Urinary bladder (tissue), 4 donors: ENCODE measurements around the gene ZNG1C. TPM values are rescaled to one million over a fixed set of nuclear protein-coding genes. Genes with fewer than 3 reads are reported as not detected.
"Not testable (repeated sequence)": the region's sequence is repeated elsewhere in the genome, so short reads cannot be mapped to it uniquely, and the experiment has no call there.

Source experiments
- DNase-seq: peaks from one replicate; pipeline ENCODE4 v3.0.0-alpha.2; 2015; ENCODE audit errors: extremely low spot score
- H3K27ac ChIP-seq: one replicate; pipeline ENCODE4 v1.5.1; 2013; ENCODE audit warnings: low read depth, mild to moderate bottlenecking, moderate library complexity
- H3K36me3 ChIP-seq: one replicate; pipeline ENCODE4 v1.6.1; 2013; ENCODE audit warnings: mild to moderate bottlenecking, moderate library complexity; ENCODE audit not compliant: insufficient read depth
- H3K4me1 ChIP-seq: one replicate; pipeline ENCODE4 v1.6.1; 2013; ENCODE audit warnings: mild to moderate bottlenecking, moderate library complexity; ENCODE audit not compliant: insufficient read depth
- H3K4me3 ChIP-seq: one replicate; pipeline ENCODE4 v1.5.1; 2013; ENCODE audit warnings: low read depth, low read length
- WGBS: extraction: QIAGEN DNeasy Blood & Tissue Kit; methylation state at CpG from one replicate; pipeline ENCODE4 v1.1.7; 2013; 5-methylcytosine and 5-hydroxymethylcytosine counted together
- polyA plus RNA-seq: library from polyadenylated mRNA; stranded (reverse); fragments of 200-250 nt; gene quantifications from one replicate; pipeline ENCODE4 v1.2.3, GENCODE V29; 2013
- total RNA-seq: library from RNA; depleted of rRNA; stranded (reverse); fragments of >200 nt; gene quantifications from one replicate; pipeline ENCODE4 v1.2.3, GENCODE V29; 2014
- donor health status: healthy with polysubstance abuse.
- donor health status: healthy.

ZNG1C gene
- total RNA-seq = 44.4 TPM
- polyA plus RNA-seq = 10.7 TPM

GRCh38 chr9:68241683-68242082, at the start of gene ZNG1C:
Gene ZNG1C, plus strand, starts transcription at chr9:68241983. Its CDS starts 49 bp downstream, at chr9:68242032.
- not testable (repeated sequence) for DNase-seq, H3K4me3 ChIP-seq, H3K27ac ChIP-seq, H3K36me3 ChIP-seq, H3K4me1 ChIP-seq
- no CpG with 5 or more reads among the region's 32 CpGs for WGBS

GRCh38 chr9:68242437-68242836, 654 bp downstream of the ZNG1C start:
- WGBS = no CpG with 5 or more reads among the region's 11 CpGs

DNA sequence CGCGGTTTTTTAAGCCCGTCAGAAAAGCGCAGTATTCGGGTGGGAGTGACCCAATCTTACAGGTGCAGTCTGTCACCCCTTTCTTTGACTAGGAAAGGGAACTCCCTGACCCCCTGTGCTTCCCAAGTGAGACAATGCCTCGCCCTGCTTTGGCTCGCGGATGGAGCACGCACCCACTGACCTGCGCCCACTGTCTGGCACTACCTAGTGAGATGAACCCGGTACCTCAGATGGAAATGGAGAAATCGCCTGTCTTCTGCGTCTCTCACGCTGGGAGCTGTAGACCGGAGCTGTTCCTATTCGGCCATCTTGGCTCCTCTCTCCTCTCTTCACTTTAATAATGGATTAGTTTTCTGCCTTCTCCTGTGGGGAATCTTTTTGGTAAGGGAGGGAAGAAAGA, 39.3 kb downstream of the ZNG1C start:
- WGBS = 94% methylated on average over 10 of the region's 16 CpGs
- not testable (repeated sequence) for H3K4me1 ChIP-seq, H3K36me3 ChIP-seq, H3K27ac ChIP-seq, H3K4me3 ChIP-seq, DNase-seq

More at GRCh38 chr9:68242437-68242836, 654 bp downstream of the ZNG1C start:
- H3K4me1 ChIP-seq, DNase-seq, H3K36me3 ChIP-seq, H3K4me3 ChIP-seq, H3K27ac ChIP-seq: not testable (repeated sequence)

DNA sequence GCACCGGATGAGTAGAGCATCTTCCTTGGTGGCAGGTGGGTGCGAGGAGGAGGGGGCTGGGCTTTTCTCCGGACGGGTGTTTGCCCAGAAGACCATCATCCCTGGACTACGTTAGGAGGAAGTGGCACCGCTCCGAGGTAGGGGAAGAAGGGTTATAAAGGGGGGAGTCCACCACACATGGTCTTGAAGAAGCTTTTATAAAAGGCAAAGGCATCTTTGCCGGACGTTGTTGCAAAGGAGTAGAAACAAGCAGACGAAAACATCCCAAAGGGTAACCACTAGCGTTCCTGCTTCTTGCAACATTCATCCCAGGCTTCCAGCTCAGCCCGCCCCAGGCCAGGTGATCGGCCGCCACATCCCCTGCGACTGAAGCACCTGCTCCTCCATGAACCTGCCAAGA, 60.8 kb downstream of the ZNG1C start, which contains the start of gene FOXD4L3:
FOXD4L3 (plus strand) TSS at position 301 of the 400 bp plus-strand sequence; CDS start at position 386, 85 bp downstream.
- H3K27ac ChIP-seq, H3K36me3 ChIP-seq, H3K4me3 ChIP-seq, DNase-seq, H3K4me1 ChIP-seq: not testable (repeated sequence)
- 6% methylated on average over 4 of the region's 15 CpGs for WGBS

DNA sequence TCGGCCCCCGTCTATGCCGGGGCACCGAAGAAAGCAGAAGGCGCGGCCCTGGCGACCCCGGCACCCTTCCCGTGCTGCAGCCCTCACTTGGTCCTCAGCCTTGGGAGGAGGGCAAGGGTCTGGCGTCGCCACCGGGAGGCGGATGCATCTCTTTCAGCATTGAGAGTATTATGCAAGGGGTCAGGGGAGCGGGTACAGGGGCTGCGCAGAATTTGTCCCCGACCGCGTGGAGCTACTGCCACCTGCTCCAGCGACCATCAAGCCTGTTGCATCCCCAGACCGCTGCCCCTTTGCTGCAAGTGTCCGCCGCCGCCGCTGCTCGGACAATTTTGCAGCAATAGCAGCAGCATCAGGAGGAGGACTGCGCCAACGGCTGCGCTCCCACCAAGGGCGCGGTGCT, 62.0 kb downstream of the ZNG1C start:
- not testable (repeated sequence) for H3K36me3 ChIP-seq, DNase-seq, H3K4me1 ChIP-seq, H3K4me3 ChIP-seq, H3K27ac ChIP-seq
- WGBS = 5% methylated on average over 8 of the region's 30 CpGs

- H3K27ac ChIP-seq, DNase-seq, H3K4me3 ChIP-seq, H3K36me3 ChIP-seq, H3K4me1 ChIP-seq: not testable (repeated sequence)
- 7% methylated on average over 7 of the region's 21 CpGs for WGBS
Observed at GRCh38 chr9:68304212-68304611, 62.4 kb downstream of the ZNG1C start.

- not testable (repeated sequence) for DNase-seq, H3K27ac ChIP-seq, H3K36me3 ChIP-seq, H3K4me3 ChIP-seq, H3K4me1 ChIP-seq
- 22% methylated on average over 2 of the region's 4 CpGs for WGBS
Observed at GRCh38 chr9:68304777-68305176, 63.0 kb downstream of the ZNG1C start.

- H3K4me3 ChIP-seq, H3K27ac ChIP-seq, DNase-seq, H3K36me3 ChIP-seq, H3K4me1 ChIP-seq: not testable (repeated sequence)
- 25% methylated on average over 9 of the region's 21 CpGs for WGBS
Observed at GRCh38 chr9:68305680-68306285, 64.0 kb downstream of the ZNG1C start.

GRCh38 chr9:68306391-68306964, 64.7 kb downstream of the ZNG1C start:
- not testable (repeated sequence) for H3K4me1 ChIP-seq, H3K27ac ChIP-seq, H3K36me3 ChIP-seq, H3K4me3 ChIP-seq, DNase-seq
- 8% methylated on average over 28 of the region's 37 CpGs for WGBS

GRCh38 chr9:68307127-68307526, 65.3 kb downstream of the ZNG1C start:
- DNase-seq, H3K4me1 ChIP-seq, H3K27ac ChIP-seq, H3K36me3 ChIP-seq, H3K4me3 ChIP-seq: not testable (repeated sequence)
- 26% methylated on average over 17 of the region's 35 CpGs for WGBS

DNA sequence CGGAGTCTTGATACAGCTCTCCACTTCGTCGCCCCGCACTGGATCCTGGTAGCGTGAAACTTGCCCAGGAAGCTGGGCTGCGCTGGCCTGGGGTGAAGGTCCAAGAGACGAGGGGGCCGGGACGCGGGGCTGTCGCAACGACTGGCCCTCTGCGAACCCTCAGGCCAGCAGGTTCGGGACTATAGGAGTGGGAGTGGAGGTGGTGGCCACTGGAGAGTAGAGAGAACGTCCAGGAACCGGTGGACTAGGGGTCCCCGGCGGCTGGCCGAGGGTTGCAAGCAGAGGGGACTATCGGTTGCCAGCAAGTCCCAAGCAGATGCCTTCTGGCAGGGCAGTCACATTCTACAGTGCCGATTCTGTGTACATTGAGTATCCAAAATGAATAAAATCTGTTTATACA, 65.9 kb downstream of the ZNG1C start:
- DNase-seq, H3K4me3 ChIP-seq, H3K36me3 ChIP-seq, H3K4me1 ChIP-seq, H3K27ac ChIP-seq: not testable (repeated sequence)
- WGBS = 27% methylated on average over 18 of the region's 21 CpGs

DNA sequence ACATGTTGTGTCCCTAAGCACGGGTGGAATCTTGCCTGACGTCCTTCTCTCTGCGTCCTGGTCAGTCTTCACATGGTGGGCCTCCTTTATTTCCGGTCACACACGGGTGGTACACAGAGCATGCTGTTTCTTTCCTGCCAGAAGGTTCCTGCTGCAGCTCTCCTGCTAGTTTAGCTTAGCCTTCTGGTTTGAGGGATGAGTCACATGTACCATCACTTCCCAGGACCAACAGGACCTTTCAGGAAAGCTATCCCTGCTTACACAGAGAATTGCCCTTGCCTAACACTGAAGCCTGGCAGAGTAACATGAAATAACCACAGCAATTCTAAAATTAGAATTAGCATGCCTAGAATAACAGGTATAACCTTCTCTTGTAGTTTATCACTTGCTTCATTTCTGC, 69.4 kb downstream of the ZNG1C start:
- not testable (repeated sequence) for H3K36me3 ChIP-seq, H3K4me3 ChIP-seq, H3K27ac ChIP-seq, H3K4me1 ChIP-seq, DNase-seq
- no CpG with 5 or more reads among the region's 5 CpGs for WGBS

DNA sequence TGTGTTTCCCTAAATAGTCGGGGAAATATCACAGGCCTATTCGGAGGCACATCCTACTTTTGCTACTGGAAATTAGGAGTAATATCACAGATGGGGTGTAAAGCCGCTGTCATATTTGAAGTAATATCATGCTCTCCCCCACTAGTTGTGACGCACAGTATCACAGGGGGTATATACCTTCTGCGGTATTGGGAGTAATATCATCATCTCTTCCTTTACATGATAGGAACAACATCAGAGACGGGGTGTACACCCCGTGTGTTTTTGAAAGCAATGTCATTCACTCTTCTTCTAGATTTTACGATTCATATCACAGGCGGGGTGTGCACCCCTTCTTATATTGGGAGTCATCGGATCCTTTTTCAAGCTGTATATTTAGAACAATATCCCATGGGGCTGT, 76.4 kb downstream of the ZNG1C start:
- not testable (repeated sequence) for H3K36me3 ChIP-seq, H3K4me3 ChIP-seq, H3K27ac ChIP-seq, DNase-seq, H3K4me1 ChIP-seq
- 69% methylated on average over 9 of the region's 10 CpGs for WGBS

DNA sequence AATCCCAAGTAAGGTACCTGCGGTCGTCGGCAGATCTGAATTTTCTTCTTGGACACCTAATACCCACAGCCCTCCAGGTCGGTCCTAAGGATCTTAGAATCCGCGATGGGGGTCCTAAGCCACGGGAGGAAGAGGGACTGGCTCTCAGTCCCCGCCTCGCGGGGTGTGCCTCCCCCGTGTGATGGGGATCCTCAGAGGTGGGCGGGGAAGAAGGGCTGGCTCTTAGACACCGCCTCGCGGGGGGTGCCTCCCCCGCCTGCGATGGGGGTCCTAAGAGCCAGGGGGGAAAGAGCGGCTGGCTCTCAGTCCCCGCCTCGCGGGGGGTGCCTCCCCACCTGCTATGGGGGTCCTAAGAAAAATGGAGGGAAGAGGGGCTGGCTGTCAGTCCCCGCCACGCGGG, 82.0 kb downstream of the ZNG1C start:
- not testable (repeated sequence) for H3K27ac ChIP-seq, DNase-seq, H3K4me3 ChIP-seq, H3K4me1 ChIP-seq, H3K36me3 ChIP-seq
- 36% methylated on average over 13 of the region's 24 CpGs for WGBS
